ENCODE measurements around the gene PDE4A.

- TF ChIP-seq CTCF (IDR thresholded peaks at IDR 0.05; ENCODE audit: insufficient read depth, low read length, poor library complexity, severe bottlenecking) (no peak), EZH2phosphoT487 (conservative IDR thresholded peaks at IDR 0.05; ENCODE audit: low read length) (no peak)
Measured at GRCh38 chr19:10428996-10429381, 8.7 kb downstream of the PDE4A start.
